ENCODE measurements around the gene ANKRD44.

The ANKRD44 gene

GRCh38 chr2:197273485-197273884 is 37.1 kb downstream of the ANKRD44 start:
- no peak overlapping the region for H3K27ac ChIP-seq (ENCODE audit: low read length)
- no peak overlapping the region for H3K4me3 ChIP-seq (ENCODE audit: low read depth in 1 of 2, low read length in 2 of 2)
- no peak overlapping the region for H3K9ac ChIP-seq (ENCODE audit: low read depth, low read length)
- no peaks in the 10 kb centered on the region for H3K4me1 ChIP-seq (ENCODE audit: insufficient read depth, low read length)
- peaks cover 13% of the 10 kb centered on the region for H4K20me1 ChIP-seq (ENCODE audit: insufficient read depth, low read length)
- no peaks in the 10 kb centered on the region for H3K9me3 ChIP-seq (ENCODE audit: insufficient read depth, low read length, severe bottlenecking)
- H3K4me2 ChIP-seq (ENCODE audit: insufficient read depth, low read length) = no peak overlapping the region
- H2AFZ ChIP-seq (ENCODE audit: low read depth, low read length) = no peak overlapping the region
- H3K79me2 ChIP-seq (ENCODE audit: insufficient read depth, low read length) = peaks cover 44% of the 10 kb centered on the region
- H3K36me3 ChIP-seq (ENCODE audit: insufficient read depth, low read length) = no peaks in the 10 kb centered on the region
- no peak for DNase-seq
- H3K27me3 ChIP-seq (ENCODE audit: insufficient read depth, low read length, poor library complexity) = no peaks in the 10 kb centered on the region
- ATAC-seq (ENCODE audit: insufficient read depth, low read depth) = no peak
- no peak for TF ChIP-seq CTCF (IDR thresholded peaks at IDR 0.05; ENCODE audit: borderline replicate concordance, extremely low read depth, low read length, poor library complexity, severe bottlenecking)
- TF ChIP-seq EZH2 (IDR thresholded peaks at IDR 0.05; ENCODE audit: borderline replicate concordance, low read depth, low read length, severe bottlenecking) = no peak

- no peaks in the 10 kb centered on the region for H3K27me3 ChIP-seq (ENCODE audit: insufficient read depth, low read length, poor library complexity)
- H4K20me1 ChIP-seq (ENCODE audit: insufficient read depth, low read length) = peaks cover 14% of the 10 kb centered on the region
- no peak overlapping the region for H3K27ac ChIP-seq (ENCODE audit: low read length)
- no peak overlapping the region for H2AFZ ChIP-seq (ENCODE audit: low read depth, low read length)
- no peak for DNase-seq
- H3K4me1 ChIP-seq (ENCODE audit: insufficient read depth, low read length) = no peaks in the 10 kb centered on the region
- no peaks in the 10 kb centered on the region for H3K9me3 ChIP-seq (ENCODE audit: insufficient read depth, low read length, severe bottlenecking)
- H3K9ac ChIP-seq (ENCODE audit: low read depth, low read length) = no peak overlapping the region
- TF ChIP-seq EZH2 (IDR thresholded peaks at IDR 0.05; ENCODE audit: borderline replicate concordance, low read depth, low read length, severe bottlenecking) (no peak), CTCF (IDR thresholded peaks at IDR 0.05; ENCODE audit: borderline replicate concordance, extremely low read depth, low read length, poor library complexity, severe bottlenecking) (no peak)
- no peak for ATAC-seq (ENCODE audit: insufficient read depth, low read depth)
- no peaks in the 10 kb centered on the region for H3K36me3 ChIP-seq (ENCODE audit: insufficient read depth, low read length)
- peaks cover 51% of the 10 kb centered on the region for H3K79me2 ChIP-seq (ENCODE audit: insufficient read depth, low read length)
- H3K4me3 ChIP-seq (ENCODE audit: low read depth in 1 of 2, low read length in 2 of 2) = no peak overlapping the region
- no peak overlapping the region for H3K4me2 ChIP-seq (ENCODE audit: insufficient read depth, low read length)
These were observed 40.0 kb downstream of the ANKRD44 start for GRCh38 chr2:197270601-197271000.

GRCh38 chr2:197269815-197270214 is 40.8 kb downstream of the ANKRD44 start:
- no peaks in the 10 kb centered on the region for H3K27me3 ChIP-seq (ENCODE audit: insufficient read depth, low read length, poor library complexity)
- TF ChIP-seq CTCF (IDR thresholded peaks at IDR 0.05; ENCODE audit: borderline replicate concordance, extremely low read depth, low read length, poor library complexity, severe bottlenecking) (no peak), EZH2 (IDR thresholded peaks at IDR 0.05; ENCODE audit: borderline replicate concordance, low read depth, low read length, severe bottlenecking) (no peak)
- H3K27ac ChIP-seq (ENCODE audit: low read length) = no peak overlapping the region
- no peak overlapping the region for H3K4me3 ChIP-seq (ENCODE audit: low read depth in 1 of 2, low read length in 2 of 2)
- H3K79me2 ChIP-seq (ENCODE audit: insufficient read depth, low read length) = peaks cover 54% of the 10 kb centered on the region
- H4K20me1 ChIP-seq (ENCODE audit: insufficient read depth, low read length) = peaks cover 14% of the 10 kb centered on the region
- H3K4me2 ChIP-seq (ENCODE audit: insufficient read depth, low read length) = no peak overlapping the region
- ATAC-seq (ENCODE audit: insufficient read depth, low read depth) (no peak), DNase-seq (no peak)
- H2AFZ ChIP-seq (ENCODE audit: low read depth, low read length) = no peak overlapping the region
- H3K9me3 ChIP-seq (ENCODE audit: insufficient read depth, low read length, severe bottlenecking) = no peaks in the 10 kb centered on the region
- H3K4me1 ChIP-seq (ENCODE audit: insufficient read depth, low read length) = no peaks in the 10 kb centered on the region
- H3K36me3 ChIP-seq (ENCODE audit: insufficient read depth, low read length) = no peaks in the 10 kb centered on the region
- H3K9ac ChIP-seq (ENCODE audit: low read depth, low read length) = no peak overlapping the region
